RCC 7860 (cell line): ENCODE measurements around the gene CHRNE.
A peak's percentile ranks its signal among the peaks of the same experiment; 100 is the strongest.
"Not testable (repeated sequence)": the region's sequence is repeated elsewhere in the genome, so short reads cannot be mapped to it uniquely, and the experiment has no call there.

ENCODE experiments used
- DNase-seq: peaks from one replicate; pipeline ENCODE4 v3.0.0-alpha.2; 2015; ENCODE audit warnings: low spot score
- FAIRE-seq: peaks from 2 replicates; lab custom pipeline; 2012; peaks lifted over from hg19 to GRCh38; lab: Jason Lieb, UNC

The CHRNE gene

DNA sequence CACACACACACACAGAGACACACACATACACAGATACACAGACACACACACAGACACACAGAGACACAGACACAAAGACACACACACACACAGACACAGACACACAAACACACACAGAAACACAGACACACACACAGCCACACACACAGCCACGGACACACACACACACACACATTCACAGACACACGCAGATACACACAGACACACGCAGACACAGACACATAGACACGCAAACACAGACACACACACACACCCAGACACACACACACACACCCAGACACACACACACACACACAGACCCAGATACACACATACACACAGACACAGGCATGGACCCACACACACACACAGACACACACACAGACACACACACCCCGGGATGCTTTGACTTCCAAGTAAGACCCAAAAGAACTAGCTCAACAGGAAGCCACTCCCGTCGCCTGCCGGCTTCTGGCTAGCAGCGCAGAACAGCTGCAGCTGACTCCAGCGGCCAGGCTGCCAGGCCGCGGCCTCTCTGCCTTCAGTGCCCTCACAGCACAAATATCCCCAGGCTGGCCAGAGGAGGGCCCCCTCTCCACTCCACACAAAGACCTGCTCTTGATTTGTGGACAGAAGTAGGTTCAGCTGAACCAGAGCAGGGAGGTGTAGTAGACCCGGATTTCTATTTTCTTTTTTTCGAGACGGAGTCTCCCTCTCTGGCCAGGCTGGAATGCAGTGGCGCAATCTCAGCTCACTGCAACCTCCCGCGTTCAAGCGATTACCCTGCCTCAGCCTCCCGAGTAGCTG lies 6.0 kb upstream of the CHRNE start:
- DNase-seq: peak; percentile 44
- no peak for FAIRE-seq

DNA sequence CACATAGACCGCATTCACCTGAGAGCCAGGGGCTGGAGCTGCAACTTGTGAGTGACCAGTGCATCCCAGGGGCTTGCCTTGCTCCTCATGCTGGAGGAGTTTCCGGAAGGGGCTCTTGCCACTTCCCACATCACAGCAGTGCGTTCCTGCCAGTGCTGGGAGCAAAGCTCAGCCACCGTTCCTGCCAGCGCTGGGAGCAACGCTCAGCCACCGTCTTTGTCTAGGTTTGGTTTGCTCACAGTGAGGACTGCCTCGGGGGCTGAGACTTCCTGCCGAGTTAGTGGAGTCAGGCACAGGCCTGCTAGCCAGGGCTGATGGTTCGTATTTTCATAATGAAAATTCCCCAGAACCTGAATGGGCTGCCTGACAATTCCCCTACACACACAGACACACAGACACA lies 5.4 kb upstream of the CHRNE start:
- no peak for DNase-seq
- FAIRE-seq: no peak

DNA sequence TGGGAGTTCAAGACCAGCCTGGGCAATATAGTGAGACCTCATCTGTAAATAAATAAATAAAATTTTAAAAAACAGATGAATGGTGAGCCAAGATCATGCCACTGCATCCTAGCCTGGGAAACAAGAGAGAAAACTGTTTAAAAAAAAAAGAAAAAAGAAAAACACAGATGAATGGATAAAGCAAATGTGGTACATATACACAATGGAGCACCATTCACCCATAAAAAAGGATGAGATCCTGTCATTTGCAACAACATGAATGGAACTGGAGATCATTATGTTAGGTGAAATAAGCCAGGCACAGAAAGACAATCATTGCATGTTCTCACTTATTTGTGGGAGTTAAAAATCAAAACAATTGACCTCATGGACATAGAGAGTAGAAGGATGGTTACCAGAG lies 3.7 kb upstream of the CHRNE start:
- FAIRE-seq: not testable (repeated sequence)

DNA sequence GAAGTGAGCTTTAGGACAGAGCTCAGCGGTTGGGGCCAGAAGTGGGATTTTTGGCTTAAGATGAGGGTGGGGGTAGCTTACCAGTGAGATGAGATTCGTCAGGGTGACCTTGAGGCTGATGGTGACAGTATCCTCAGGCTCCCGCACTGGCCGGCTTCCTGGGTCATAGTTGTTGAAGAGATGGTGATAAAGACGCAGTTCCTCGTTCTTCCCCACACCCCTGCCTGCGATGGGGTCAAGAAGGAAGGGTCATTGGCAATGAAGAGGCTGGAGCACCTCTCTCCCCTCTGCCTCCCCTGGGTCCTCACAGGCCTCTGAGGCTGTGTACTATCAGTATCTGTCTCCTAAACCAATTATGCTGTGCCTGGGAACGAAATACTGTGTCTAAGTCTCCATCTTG lies 358 bp downstream of the CHRNE start:
- no peak for FAIRE-seq
- no peak for DNase-seq

More for the DNA sequence above, 3.7 kb upstream of the CHRNE start:
- DNase-seq: not testable (repeated sequence)

DNA sequence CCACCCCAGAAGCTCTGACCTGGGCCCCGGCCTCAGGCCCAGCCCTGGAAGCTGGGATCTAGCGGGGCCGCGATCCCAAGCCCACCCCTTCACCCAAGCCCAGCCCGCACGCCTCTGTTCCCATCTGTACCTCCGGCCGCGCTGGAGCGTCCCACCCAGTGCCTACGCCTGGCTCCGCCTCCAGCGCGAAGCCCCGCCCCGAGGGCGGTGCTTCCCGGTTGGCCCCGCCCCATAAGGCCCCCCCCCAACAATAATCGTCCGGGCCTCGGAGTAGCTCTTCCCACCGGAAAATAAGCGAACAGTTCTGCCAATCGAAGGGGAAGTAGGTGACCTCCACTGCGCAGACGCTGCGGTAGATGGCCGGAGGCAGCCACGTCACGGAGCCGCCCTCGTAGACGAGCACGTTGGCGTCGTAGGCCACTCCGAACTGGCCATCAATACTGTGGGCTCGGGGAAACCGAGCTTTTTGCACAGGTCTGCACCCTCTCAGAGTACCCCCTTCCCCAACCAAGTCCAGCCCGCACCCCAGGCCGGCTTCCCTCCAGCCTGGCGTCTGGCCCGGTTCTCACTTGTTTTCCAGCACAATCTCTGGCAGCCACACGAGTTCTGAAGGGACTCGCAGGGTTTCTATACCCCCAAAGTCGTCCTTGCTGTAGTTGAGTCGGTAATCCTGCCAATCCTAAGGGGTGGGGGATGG lies 1.1 kb downstream of the CHRNE start:
- FAIRE-seq (no peak), DNase-seq (no peak)

DNA sequence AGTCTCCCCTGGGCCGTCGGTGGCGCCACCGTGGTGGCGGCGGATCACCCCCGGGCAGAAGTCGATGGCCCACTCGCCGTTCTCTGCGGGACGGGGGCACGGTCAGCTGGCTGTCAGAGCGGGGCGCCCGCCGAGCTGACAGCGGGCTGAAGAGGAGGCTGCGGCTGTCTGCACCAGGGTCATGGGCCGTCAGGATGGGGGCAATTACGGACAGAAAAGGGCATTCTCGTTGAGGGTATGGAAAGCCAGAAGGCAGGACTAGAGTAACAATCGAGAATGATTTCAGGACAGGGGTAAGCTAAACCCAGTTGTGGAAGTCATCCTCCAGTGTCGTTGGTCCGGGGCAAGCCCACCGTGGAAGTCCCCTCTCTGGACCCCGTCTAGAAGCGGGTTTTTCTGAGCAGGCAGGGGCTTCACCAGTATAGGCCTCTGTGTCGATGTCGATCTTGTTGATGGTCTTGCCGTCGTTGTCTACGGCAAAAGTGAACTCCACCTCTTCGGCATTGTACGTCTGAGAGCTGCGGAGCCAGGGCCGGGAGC lies 1.7 kb downstream of the CHRNE start:
- FAIRE-seq: no peak
- DNase-seq: no peak

DNA sequence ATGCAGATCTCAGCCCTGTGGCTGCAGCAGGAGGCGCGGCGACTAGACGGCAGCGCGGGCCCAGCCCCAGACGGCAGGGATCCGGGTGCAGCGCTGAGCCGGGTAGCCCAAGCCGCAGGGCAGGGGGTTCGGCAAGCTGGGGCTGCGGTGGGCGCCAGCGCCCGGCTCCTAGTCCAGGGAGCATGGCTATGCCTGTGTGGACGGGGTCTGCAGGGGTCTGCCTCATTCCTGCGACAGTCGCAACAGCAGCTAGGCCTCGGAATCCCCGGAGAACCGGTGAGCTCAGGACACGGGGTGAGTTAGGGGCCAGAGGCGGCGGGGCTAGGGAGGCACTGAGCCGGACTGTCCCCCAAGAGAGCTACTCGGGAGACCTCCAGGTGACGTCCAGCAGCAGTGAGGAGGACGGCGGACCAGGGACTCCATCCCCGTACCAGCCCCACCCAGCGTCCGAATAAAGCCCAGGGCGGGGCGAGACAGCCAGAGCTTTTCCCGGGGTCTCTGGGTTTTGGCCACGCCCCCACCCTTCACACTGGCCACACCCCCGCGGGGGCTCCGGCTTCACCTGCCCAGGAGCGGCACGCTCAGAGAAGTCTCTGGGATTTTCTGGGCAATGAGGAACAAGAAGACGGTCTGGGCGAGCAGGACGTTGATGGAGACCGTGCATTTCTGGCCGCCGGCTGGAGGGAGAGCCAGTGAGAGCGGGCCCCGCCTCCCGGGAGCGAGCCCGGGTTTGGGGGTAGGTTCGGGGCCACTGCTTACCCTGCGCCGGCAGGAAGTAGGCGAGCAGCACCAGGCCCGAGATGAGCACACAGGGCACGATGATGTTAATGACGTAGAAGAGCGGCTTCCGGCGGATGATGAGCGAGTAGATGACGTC lies 2.4 kb downstream of the CHRNE start:
- FAIRE-seq: no peak

DNA sequence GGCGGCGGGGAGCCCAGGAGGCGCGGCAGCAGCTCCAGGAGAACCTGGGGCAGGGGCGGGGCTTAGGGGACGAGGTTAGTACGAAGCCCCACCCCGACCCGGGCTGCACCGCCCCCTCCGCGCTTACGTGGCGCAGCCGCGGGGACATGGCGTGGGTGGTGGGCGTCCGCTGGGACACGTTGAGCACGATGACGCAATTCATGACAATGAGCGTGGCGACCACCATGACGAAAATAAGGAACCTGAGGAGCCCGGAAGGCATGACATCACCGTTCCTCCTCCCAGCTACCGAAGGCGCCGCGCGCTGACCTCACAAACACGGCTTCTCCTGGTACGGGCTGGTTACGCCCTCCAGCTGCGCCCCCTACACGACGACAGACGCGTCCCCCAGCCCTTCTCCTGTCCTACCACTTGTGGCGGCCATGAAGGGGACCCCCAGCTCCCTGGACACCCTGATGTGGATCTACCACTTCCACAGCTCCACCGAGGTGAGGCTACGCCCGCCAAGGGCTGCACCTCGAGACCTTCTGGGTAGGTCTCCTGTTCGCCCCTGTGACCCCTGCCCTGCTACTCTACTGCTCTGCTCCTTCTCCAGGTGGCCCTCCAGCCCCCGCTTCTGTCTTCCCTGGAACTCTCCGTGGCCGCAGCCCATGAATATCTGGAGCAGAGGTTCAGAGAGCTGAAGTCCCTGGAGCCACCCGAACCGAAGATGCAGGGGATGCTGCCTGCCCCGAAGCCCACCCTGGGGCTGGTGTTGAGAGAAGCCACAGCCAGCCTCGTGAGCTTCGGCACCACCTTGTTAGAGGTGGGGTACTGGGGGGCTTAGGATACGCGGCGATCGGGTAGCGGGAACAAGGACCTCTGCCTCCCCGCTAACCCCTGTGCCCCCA lies 3.3 kb downstream of the CHRNE start, which contains the start of gene C17orf107:
C17orf107 (plus strand) TSS at position 196 of the 890 bp plus-strand sequence; CDS start at position 423, 227 bp downstream.
- FAIRE-seq (no peak), DNase-seq (no peak)

More for the DNA sequence above, 2.4 kb downstream of the CHRNE start:
- no peak for DNase-seq

DNA sequence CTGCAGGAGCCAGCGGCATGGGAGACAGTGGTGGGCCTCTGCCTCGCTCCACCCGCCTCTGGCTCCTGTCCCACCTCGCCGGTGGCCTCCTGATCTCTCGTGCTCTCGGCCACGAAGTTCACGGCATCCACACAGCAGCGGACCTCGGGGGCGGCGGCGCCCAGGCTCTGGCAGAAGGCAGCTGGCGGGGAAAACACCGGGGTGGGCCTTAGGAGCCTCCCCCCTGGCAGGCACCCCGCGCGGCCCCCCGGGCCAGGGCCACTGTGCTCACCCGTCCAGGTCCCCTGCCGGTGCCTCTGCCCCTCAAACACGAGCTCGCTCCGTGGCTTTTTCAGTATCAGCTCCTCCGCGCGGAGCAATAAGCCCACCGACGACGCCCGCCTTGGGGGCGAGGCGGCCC lies 4.0 kb downstream of the CHRNE start:
- FAIRE-seq: no peak
- DNase-seq: no peak

DNA sequence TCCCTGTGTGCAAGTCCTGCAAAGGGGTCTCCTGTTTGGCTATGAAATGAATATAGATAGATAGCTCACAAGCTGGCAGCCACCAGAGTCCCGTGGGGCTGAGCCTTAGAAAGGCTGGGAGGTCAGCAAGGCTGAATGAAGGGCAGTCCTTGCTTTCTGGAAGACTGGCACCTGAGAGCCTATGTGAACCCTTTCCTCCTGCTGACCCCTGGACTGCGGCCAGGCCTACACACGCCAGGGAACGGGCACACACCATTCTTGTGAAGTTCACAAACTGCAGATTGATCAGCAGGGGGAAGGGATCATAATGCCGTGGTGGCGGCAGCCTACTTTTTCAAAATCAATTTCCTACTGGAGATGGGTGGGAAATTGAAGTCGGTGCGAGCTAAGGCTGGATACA lies 4.5 kb downstream of the CHRNE start:
- DNase-seq (no peak), FAIRE-seq (no peak)

DNA sequence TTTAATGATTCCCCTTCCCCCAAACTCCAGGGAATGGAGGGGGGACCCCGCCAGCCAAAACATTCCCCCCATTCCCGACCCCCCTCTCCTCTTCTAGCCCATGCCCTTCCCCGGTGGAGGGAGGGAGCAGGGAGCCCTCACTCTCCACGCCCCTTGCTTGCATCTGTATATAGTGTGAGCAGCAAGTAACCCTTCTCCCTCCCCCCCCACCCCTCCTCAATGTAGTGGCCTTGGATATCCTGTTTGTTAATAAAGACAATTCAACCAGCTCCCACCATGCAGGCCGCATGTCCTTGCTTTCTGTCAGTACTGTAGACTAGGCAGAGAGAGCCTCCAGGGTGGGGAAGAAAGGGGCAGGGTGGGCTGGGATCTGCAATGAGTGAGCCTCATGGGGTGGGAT lies 5.1 kb downstream of the CHRNE start:
- FAIRE-seq: no peak
- no peak for DNase-seq

DNA sequence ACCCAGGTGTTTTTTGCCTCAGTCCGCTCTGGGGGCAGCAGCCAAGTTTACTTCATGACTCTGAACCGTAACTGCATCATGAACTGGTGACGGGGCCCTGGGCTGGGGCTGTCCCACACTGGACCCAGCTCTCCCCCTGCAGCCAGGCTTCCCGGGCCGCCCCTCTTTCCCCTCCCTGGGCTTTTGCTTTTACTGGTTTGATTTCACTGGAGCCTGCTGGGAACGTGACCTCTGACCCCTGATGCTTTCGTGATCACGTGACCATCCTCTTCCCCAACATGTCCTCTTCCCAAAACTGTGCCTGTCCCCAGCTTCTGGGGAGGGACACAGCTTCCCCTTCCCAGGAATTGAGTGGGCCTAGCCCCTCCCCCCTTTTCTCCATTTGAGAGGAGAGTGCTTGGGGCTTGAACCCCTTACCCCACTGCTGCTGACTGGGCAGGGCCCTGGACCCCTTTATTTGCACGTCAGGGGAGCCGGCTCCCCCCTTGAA lies 5.7 kb downstream of the CHRNE start:
- FAIRE-seq: no peak
- no peak for DNase-seq

DNA sequence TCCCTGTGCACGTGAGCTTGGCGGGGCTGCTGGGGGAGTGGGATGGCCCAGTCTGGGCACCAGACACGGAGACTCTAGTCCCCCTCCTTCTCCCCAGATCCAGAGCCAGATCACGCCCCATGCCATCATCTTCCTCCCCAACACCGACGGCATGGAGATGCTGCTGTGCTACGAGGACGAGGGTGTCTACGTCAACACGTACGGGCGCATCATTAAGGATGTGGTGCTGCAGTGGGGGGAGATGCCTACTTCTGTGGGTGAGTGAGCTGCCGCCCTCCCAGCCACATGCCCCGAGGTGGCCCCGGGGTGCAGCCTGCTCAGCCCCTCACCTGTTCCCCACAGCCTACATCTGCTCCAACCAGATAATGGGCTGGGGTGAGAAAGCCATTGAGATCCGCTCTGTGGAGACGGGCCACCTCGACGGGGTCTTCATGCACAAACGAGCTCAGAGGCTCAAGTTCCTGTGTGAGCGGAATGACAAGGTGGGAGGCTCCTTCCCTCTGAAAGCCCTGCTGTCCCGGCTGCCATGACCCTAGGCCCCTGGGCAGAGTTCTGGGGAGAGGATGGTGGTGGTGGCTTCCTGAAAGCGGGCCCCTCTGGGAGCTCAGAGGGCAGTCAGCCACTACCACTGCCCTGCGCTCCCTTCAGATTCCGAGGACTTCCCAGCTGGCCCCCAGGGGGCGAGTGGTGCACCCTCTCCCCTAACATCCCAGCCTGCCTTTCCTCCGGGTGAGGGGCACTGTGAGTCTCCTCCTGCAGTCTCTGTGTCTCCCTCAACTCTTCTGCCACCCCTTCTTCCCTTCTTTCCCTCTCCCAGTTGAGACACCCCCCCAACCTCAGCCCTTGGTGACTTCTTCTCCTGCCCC lies 6.3 kb downstream of the CHRNE start:
- no peak for DNase-seq
- FAIRE-seq: no peak

DNA sequence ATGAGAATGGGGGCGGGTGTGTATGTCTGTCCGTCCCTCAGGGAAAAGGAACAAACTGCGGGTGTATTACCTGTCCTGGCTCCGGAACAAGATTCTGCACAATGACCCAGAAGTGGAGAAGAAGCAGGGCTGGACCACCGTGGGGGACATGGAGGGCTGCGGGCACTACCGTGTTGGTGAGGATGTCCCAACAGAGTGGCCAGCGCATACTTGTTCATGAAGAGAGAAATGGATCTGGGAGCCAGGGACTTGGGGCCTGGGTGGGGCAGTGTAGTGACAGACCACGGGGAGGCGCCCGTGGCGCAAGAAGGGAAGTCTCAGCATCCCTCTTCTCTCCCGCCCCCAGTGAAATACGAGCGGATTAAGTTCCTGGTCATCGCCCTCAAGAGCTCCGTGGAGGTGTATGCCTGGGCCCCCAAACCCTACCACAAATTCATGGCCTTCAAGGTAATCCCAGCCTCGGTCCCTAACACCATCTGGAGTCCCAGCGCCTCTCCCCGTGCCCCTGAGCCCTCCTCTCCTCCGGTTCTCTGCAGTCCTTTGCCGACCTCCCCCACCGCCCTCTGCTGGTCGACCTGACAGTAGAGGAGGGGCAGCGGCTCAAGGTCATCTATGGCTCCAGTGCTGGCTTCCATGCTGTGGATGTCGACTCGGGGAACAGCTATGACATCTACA lies 7.1 kb downstream of the CHRNE start:
- DNase-seq (no peak), FAIRE-seq (no peak)

DNA sequence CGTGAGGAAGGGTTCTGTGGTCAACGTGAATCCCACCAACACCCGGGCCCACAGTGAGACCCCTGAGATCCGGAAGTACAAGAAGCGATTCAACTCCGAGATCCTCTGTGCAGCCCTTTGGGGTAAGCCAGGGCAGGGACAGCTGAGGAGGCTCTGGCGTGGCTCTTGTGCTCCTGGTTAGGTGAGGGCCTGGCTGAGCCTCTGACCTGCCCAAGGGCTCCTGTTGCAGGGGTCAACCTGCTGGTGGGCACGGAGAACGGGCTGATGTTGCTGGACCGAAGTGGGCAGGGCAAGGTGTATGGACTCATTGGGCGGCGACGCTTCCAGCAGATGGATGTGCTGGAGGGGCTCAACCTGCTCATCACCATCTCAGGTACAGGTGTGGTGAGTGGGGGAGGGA lies 7.8 kb downstream of the CHRNE start:
- DNase-seq (no peak), FAIRE-seq (no peak)

DNA sequence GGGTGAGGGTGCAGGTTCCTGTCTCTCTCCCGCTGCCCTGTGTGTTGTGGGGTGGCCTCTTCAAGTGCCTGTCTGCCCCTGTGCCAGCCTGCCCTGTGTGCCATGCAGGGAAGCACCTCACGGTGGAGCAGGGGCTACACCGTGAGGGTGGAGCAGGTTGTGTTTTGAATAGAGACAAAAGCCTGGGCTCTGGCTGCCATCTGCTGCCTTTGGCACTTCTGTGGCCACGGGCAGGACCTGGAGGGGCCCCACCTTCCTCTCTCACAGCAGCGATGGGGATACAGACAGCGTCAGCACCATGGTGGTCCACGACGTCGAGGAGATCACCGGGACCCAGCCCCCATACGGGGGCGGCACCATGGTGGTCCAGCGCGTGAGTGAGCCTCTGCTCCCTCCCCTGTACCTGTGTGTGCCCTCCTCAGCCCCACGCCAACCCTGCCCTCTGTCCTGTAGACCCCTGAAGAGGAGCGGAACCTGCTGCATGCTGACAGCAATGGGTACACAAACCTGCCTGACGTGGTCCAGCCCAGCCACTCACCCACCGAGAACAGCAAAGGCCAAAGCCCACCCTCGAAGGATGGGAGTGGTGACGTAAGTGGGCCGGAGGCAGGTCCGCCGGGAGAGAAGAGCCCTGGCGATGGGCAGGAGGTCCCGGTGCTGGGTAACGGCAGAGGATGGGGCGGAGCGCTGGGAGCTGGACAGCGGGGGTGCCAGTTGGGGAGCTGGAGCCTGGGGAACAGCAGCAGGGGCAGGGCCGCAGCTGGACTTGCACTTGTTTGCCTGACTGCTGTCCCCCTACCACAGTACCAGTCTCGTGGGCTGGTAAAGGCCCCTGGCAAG lies 9.0 kb downstream of the CHRNE start:
- DNase-seq (no peak), FAIRE-seq (no peak)

DNA sequence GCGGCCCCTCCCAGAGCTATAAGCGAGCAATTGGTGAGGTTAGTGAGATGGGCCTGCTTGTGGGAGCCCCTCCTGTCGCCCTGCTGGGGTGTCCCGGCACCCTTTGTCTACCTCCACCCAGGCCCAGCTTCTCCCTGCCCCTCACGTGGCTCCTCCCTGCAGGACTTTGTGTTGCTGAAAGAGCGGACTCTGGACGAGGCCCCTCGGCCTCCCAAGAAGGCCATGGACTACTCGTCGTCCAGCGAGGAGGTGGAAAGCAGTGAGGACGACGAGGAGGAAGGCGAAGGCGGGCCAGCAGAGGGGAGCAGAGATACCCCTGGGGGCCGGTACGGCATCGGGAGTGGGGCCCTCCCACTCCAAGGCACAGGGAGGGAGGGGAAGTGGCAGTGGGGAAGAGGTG lies 9.6 kb downstream of the CHRNE start:
- FAIRE-seq (no peak), DNase-seq (no peak)
